Natural killer cell (primary cell): ENCODE measurements around the gene MAG. TPM values are rescaled to one million over a fixed set of nuclear protein-coding genes. Genes with fewer than 3 reads are reported as not detected.

ENCODE experiments used
- ATAC-seq, 3 donors: fragments of 150-1000 bp in 2 of 3; fragments of 200-7000 bp in 1 of 3; cut with Tn5 transposase; 1 replicate in 1 of 3; 2 replicates in 2 of 3; pipeline ENCODE4 v1.10.0; 2021; ENCODE audit warnings: mild to moderate bottlenecking in 2 of 3, moderate library complexity in 2 of 3
- DNase-seq, 2 donors: peaks; one replicate each; pipeline versions ENCODE4 v3.0.0 to v3.0.0-alpha.2; 2013 to 2021; ENCODE audit warnings: mixed read lengths in 1 of 2
- H3K27ac ChIP-seq: one replicate; pipeline ENCODE4 v1.5.1; 2013; ENCODE audit warnings: mild to moderate bottlenecking, low read length
- H3K27me3 ChIP-seq: one replicate; pipeline ENCODE4 v1.6.1; 2013; ENCODE audit warnings: low read length; ENCODE audit not compliant: control insufficient read depth, insufficient read depth
- H3K36me3 ChIP-seq: one replicate; pipeline ENCODE4 v1.6.1; 2013; ENCODE audit warnings: low read length; ENCODE audit not compliant: control insufficient read depth, insufficient read depth
- H3K4me1 ChIP-seq: one replicate; pipeline ENCODE4 v1.6.1; 2013; ENCODE audit warnings: low read length; ENCODE audit not compliant: control insufficient read depth, insufficient read depth
- H3K4me3 ChIP-seq: one replicate; pipeline ENCODE4 v1.5.1; 2013; ENCODE audit warnings: low read length
- H3K9me3 ChIP-seq: one replicate; pipeline ENCODE4 v1.6.1; 2013; ENCODE audit warnings: low read length; ENCODE audit not compliant: control insufficient read depth, insufficient read depth
- H3K27ac Mint-ChIP-seq, 2 donors: one replicate each; pipeline ENCODE4 v1.8.0; 2022; ENCODE audit warnings: mild to moderate bottlenecking in 2 of 2, mixed read lengths in 2 of 2, moderate library complexity in 1 of 2
- H3K27me3 Mint-ChIP-seq, 2 donors: one replicate each; pipeline ENCODE4 v1.8.0; 2022; ENCODE audit warnings: low read depth in 2 of 2, mixed read lengths in 2 of 2
- H3K36me3 Mint-ChIP-seq: one replicate; pipeline ENCODE4 v1.8.0; 2022; ENCODE audit warnings: mixed read lengths
- H3K4me1 Mint-ChIP-seq, 2 donors: one replicate each; pipeline ENCODE4 v1.8.0; 2022; ENCODE audit warnings: mixed read lengths in 2 of 2
- H3K4me3 Mint-ChIP-seq: one replicate; pipeline ENCODE4 v1.8.0; 2022; ENCODE audit warnings: mild to moderate bottlenecking, moderate library complexity, mixed read lengths
- H3K9me3 Mint-ChIP-seq, 2 donors: one replicate each; pipeline ENCODE4 v1.8.0; 2022; ENCODE audit warnings: mixed read lengths in 2 of 2
- CTCF ChIP-seq: fragments of 200-600 bp; IDR thresholded peaks from one replicate; pipeline ENCODE4 v1.8.0; 2022; ENCODE audit warnings: antibody characterized with exemption
- WGBS: methylation state at CpG from one replicate; pipeline ENCODE4 v1.1.7; 2013; ENCODE audit warnings: missing lambda C conversion rate; ENCODE audit not compliant: insufficient coverage; 5-methylcytosine and 5-hydroxymethylcytosine counted together
- intact Hi-C: fragments of 100-400 bp; cut with micrococcal nuclease; formaldehyde crosslinking; loops from one replicate; pipeline ENCODE4 v1.14.2; 2022
- total RNA-seq, 4 donors: library from RNA; stranded (reverse); fragments of 120-200 nt in 1 of 4; gene quantifications; one replicate each; pipeline versions ENCODE4 v1.2.3 to v1.2.4, GENCODE V29; 2013 to 2022

MAG gene
- total RNA-seq, 3 donors from 2014 or later (not counting 1 experiment from before 2014, with no cell fraction given), result not detected

GRCh38 chr19:35301961-35302360 lies 10.0 kb downstream of the MAG start:
- no peak overlapping the region for H3K4me3 ChIP-seq
- H3K4me1 ChIP-seq, result peaks cover 1% of the 10 kb centered on the region
- no peak overlapping the region for H3K27ac Mint-ChIP-seq
- no peak overlapping the region for H3K27ac ChIP-seq
- H3K27me3 ChIP-seq, result no peaks in the 10 kb centered on the region
- ATAC-seq (no peak), DNase-seq (no peak)
- no peaks in the 10 kb centered on the region for H3K36me3 ChIP-seq
- no peaks in the 10 kb centered on the region for H3K9me3 Mint-ChIP-seq
- H3K36me3 Mint-ChIP-seq, result no peaks in the 10 kb centered on the region
- no peak overlapping the region for H3K4me3 Mint-ChIP-seq
- 92% methylated on average over 2 of the region's 2 CpGs for WGBS
- H3K9me3 ChIP-seq, result no peaks in the 10 kb centered on the region
- no peaks in the 10 kb centered on the region for H3K27me3 Mint-ChIP-seq
- TF ChIP-seq CTCF, result no peak
- intact Hi-C loops, result no loop called here
- H3K4me1 Mint-ChIP-seq, result no peaks in the 10 kb centered on the region

- DNase-seq, result no peak
- no peak for ATAC-seq
- Mint-ChIP-seq H3K36me3 (no peaks in the 10 kb centered on the region), H3K9me3 (no peaks in the 10 kb centered on the region), H3K4me1 (no peaks in the 10 kb centered on the region), H3K4me3 (no peak overlapping the region), H3K27ac (no peak overlapping the region), H3K27me3 (no peaks in the 10 kb centered on the region)
- Histone ChIP-seq H3K9me3 (no peaks in the 10 kb centered on the region), H3K27ac (no peak overlapping the region), H3K4me3 (no peak overlapping the region), H3K36me3 (no peaks in the 10 kb centered on the region), H3K4me1 (no peaks in the 10 kb centered on the region), H3K27me3 (no peaks in the 10 kb centered on the region)
- WGBS, result 88% methylated on average over 16 of the region's 16 CpGs
- no peak for TF ChIP-seq CTCF
- intact Hi-C loops, result no loop called here
Observed at GRCh38 chr19:35302446-35302845, 10.5 kb downstream of the MAG start.

GRCh38 chr19:35303357-35303915 lies 11.5 kb downstream of the MAG start:
- Histone ChIP-seq H3K36me3 (no peaks in the 10 kb centered on the region), H3K9me3 (no peaks in the 10 kb centered on the region), H3K27me3 (no peaks in the 10 kb centered on the region), H3K27ac (no peak overlapping the region), H3K4me1 (no peaks in the 10 kb centered on the region), H3K4me3 (no peak overlapping the region)
- ATAC-seq (no peak), DNase-seq (no peak)
- Mint-ChIP-seq H3K4me1 (no peaks in the 10 kb centered on the region), H3K27me3 (no peaks in the 10 kb centered on the region), H3K36me3 (no peaks in the 10 kb centered on the region), H3K27ac (no peak overlapping the region), H3K9me3 (no peaks in the 10 kb centered on the region), H3K4me3 (no peak overlapping the region)
- WGBS, result 88% methylated on average over 6 of the region's 6 CpGs
- no peak for TF ChIP-seq CTCF
- intact Hi-C loops, result no loop called here

- ATAC-seq (no peak), DNase-seq (no peak)
- H3K9me3 ChIP-seq, result no peaks in the 10 kb centered on the region
- Mint-ChIP-seq H3K27ac (no peak overlapping the region), H3K9me3 (no peaks in the 10 kb centered on the region), H3K36me3 (no peaks in the 10 kb centered on the region), H3K4me3 (no peak overlapping the region), H3K27me3 (no peaks in the 10 kb centered on the region), H3K4me1 (no peaks in the 10 kb centered on the region)
- H3K36me3 ChIP-seq, result no peaks in the 10 kb centered on the region
- intact Hi-C loops, result no loop called here
- TF ChIP-seq CTCF, result no peak
- 94% methylated on average over 11 of the region's 11 CpGs for WGBS
- H3K4me3 ChIP-seq, result no peak overlapping the region
- no peaks in the 10 kb centered on the region for H3K4me1 ChIP-seq
- no peaks in the 10 kb centered on the region for H3K27me3 ChIP-seq
- H3K27ac ChIP-seq, result no peak overlapping the region
Observed at GRCh38 chr19:35304036-35304435, 12.1 kb downstream of the MAG start.
